ENCODE data around the gene DLX2. TPM values are rescaled to one million over a fixed set of nuclear protein-coding genes. Genes with fewer than 3 reads are reported as not detected.

Gene DLX2
- total RNA-seq, 1 experiment from 2014 or later: 4.4 TPM

DNA sequence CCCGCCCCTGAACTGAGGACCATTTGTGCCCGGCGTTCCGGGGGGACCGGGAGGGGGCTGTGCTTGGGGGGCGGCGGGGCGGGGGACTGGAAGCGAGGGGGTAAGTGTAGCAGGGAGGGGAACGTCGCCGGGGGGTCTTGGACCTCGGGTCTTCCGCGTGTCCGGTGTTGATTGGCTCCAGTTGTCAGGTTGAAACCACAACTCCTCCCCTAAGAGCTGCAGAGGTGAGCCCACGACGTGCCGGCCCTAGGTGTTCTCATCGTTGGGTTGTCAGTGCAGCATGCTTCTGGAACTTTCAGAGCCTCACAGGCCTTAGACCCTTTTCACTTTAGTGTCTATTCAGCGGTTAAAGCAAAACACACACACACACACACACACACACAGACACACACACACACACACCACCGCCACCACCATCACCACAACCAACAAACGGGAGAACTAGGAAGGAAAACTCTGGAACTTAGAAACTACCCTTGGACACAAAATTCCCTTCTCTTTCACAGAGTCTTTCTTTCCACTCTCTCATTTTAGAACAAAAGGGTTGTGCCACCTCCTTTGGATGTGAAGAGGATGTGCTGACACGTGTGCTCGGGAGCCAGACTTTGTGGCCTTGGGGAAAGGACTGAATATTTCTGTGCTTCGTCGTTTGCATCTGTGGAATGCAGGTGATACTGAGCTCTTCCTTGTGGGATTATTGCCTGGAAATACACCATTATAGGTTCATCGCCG lies 6.7 kb upstream of the DLX2 start:
- DNase-seq (ENCODE audit: low read depth, low spot score) (no peak), ATAC-seq (no peak)
- Histone ChIP-seq H3K36me3 (ENCODE audit: control insufficient read depth, insufficient read depth, low read length) (no peaks in the 10 kb centered on the region), H3K9me3 (ENCODE audit: control insufficient read depth, insufficient read depth, low read depth, low read length) (no peaks in the 10 kb centered on the region), H3K27ac (ENCODE audit: low read length) (no peak overlapping the region), H3K27me3 (ENCODE audit: control insufficient read depth, insufficient read depth, low read length) (no peaks in the 10 kb centered on the region), H3K4me1 (ENCODE audit: control insufficient read depth, insufficient read depth, low read length) (0 out of 2 replicates have a peak, but pooled peaks cover 4% of the 10 kb centered on the region), H3K4me3 (ENCODE audit: low read depth in 2 of 2, low read length in 2 of 2) (no peak overlapping the region)
- in situ Hi-C loops (cut with HindIII; ENCODE audit: low pct_unique_long_range_greater_than_20kb, low sequenced_read_pairs): no loop called here
- TF ChIP-seq, protein P1, sequence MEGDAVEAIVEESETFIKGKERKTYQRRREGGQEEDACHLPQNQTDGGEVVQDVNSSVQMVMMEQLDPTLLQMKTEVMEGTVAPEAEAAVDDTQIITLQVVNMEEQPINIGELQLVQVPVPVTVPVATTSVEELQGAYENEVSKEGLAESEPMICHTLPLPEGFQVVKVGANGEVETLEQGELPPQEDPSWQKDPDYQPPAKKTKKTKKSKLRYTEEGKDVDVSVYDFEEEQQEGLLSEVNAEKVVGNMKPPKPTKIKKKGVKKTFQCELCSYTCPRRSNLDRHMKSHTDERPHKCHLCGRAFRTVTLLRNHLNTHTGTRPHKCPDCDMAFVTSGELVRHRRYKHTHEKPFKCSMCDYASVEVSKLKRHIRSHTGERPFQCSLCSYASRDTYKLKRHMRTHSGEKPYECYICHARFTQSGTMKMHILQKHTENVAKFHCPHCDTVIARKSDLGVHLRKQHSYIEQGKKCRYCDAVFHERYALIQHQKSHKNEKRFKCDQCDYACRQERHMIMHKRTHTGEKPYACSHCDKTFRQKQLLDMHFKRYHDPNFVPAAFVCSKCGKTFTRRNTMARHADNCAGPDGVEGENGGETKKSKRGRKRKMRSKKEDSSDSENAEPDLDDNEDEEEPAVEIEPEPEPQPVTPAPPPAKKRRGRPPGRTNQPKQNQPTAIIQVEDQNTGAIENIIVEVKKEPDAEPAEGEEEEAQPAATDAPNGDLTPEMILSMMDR (IDR thresholded peaks at IDR 0.05): no peak
- TF ChIP-seq, protein P2, sequence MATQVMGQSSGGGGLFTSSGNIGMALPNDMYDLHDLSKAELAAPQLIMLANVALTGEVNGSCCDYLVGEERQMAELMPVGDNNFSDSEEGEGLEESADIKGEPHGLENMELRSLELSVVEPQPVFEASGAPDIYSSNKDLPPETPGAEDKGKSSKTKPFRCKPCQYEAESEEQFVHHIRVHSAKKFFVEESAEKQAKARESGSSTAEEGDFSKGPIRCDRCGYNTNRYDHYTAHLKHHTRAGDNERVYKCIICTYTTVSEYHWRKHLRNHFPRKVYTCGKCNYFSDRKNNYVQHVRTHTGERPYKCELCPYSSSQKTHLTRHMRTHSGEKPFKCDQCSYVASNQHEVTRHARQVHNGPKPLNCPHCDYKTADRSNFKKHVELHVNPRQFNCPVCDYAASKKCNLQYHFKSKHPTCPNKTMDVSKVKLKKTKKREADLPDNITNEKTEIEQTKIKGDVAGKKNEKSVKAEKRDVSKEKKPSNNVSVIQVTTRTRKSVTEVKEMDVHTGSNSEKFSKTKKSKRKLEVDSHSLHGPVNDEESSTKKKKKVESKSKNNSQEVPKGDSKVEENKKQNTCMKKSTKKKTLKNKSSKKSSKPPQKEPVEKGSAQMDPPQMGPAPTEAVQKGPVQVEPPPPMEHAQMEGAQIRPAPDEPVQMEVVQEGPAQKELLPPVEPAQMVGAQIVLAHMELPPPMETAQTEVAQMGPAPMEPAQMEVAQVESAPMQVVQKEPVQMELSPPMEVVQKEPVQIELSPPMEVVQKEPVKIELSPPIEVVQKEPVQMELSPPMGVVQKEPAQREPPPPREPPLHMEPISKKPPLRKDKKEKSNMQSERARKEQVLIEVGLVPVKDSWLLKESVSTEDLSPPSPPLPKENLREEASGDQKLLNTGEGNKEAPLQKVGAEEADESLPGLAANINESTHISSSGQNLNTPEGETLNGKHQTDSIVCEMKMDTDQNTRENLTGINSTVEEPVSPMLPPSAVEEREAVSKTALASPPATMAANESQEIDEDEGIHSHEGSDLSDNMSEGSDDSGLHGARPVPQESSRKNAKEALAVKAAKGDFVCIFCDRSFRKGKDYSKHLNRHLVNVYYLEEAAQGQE (IDR thresholded peaks at IDR 0.05; ENCODE audit: insufficient read depth in 1 of 2, low read depth in 2 of 2, low read length in 1 of 2): no peak
- TF ChIP-seq POLR2AphosphoS5 (IDR thresholded peaks at IDR 0.05; ENCODE audit: low read depth, low read length) (no peak), TCF7L2 (IDR thresholded peaks at IDR 0.05; ENCODE audit: low read depth, low read length) (no peak), SIN3A (IDR thresholded peaks at IDR 0.05; ENCODE audit: borderline replicate concordance, insufficient read depth, low read depth, low read length) (no peak)
- POLR2A ChIA-PET: no interaction called here
- BruUV-seq (replicated peaks): no TSS peak
- intact Hi-C loops (cut with micrococcal nuclease; ENCODE audit: unreplicated experiment): loop anchor here (5.0 to 10.0 kb wide), 2 partner anchors 115 to 512 kb away; partner anchors contain the start of gene METAP1D
- CTCF ChIA-PET: interaction anchor here (0.7 kb wide), 1 partner anchor 239 kb away, joined by 4 read pairs; no protein-coding TSS in a partner anchor

DNA sequence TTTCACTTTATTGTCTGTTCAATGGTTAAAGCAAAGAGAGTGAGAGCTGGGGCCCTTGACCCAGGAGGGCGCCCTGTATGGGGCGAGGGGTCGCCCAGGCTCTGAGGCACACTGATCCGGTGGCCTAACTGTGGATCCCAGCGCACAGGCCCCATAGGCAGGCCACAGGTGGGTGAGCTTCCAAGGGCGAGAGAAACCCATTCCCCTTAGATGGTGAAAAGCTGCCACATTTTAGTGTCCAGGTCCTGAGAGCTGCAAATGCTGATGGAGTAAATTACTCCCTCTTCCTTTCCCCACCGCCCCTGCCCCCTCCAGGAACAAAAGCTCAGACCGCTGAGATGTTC lies 5.9 kb upstream of the DLX2 start:
- intact Hi-C loops (cut with micrococcal nuclease; ENCODE audit: unreplicated experiment) (loop anchor here (5.0 to 10.0 kb wide), 2 partner anchors 114 to 511 kb away; partner anchors contain the start of gene METAP1D), in situ Hi-C loops (cut with HindIII; ENCODE audit: low pct_unique_long_range_greater_than_20kb, low sequenced_read_pairs) (no loop called here)
- DNase-seq (ENCODE audit: low read depth, low spot score) (no peak), ATAC-seq (no peak)
- Histone ChIP-seq H3K4me1 (ENCODE audit: control insufficient read depth, insufficient read depth, low read length) (peaks cover 4% of the 10 kb centered on the region; the same call in 1 of the 2 replicates), H3K36me3 (ENCODE audit: control insufficient read depth, insufficient read depth, low read length) (no peaks in the 10 kb centered on the region), H3K27ac (ENCODE audit: low read length) (no peak overlapping the region), H3K27me3 (ENCODE audit: control insufficient read depth, insufficient read depth, low read length) (no peaks in the 10 kb centered on the region), H3K9me3 (ENCODE audit: control insufficient read depth, insufficient read depth, low read depth, low read length) (no peaks in the 10 kb centered on the region), H3K4me3 (ENCODE audit: low read depth in 2 of 2, low read length in 2 of 2) (no peak overlapping the region)
- CTCF ChIA-PET: no interaction called here
- POLR2A ChIA-PET: no interaction called here
- TF ChIP-seq, protein P1 (IDR thresholded peaks at IDR 0.05): no peak
- TF ChIP-seq SIN3A (IDR thresholded peaks at IDR 0.05; ENCODE audit: borderline replicate concordance, insufficient read depth, low read depth, low read length) (no peak), POLR2AphosphoS5 (IDR thresholded peaks at IDR 0.05; ENCODE audit: low read depth, low read length) (no peak), TCF7L2 (IDR thresholded peaks at IDR 0.05; ENCODE audit: low read depth, low read length) (no peak)
- TF ChIP-seq, protein P2 (IDR thresholded peaks at IDR 0.05; ENCODE audit: insufficient read depth in 1 of 2, low read depth in 2 of 2, low read length in 1 of 2): no peak
- no TSS peak for BruUV-seq (replicated peaks)
